Pancreas (tissue), 10 donors: ENCODE results near the gene ALLC. TPM values are rescaled to one million over a fixed set of nuclear protein-coding genes. Genes with fewer than 3 reads are reported as not detected.

ENCODE experiments used
- ATAC-seq, 4 donors: fragments of 200-7000 bp; cut with Tn5 transposase; one replicate each; pipeline versions ENCODE4 v1.8.0 to v1.9.1; 2020; ENCODE audit warnings: mild to moderate bottlenecking in 4 of 4, moderate library complexity in 4 of 4
- DNase-seq, 6 donors: peaks; one replicate each; pipeline ENCODE4 v3.0.0-alpha.2; 2020
- FAIRE-seq: peaks from 2 replicates; lab custom pipeline; 2012; peaks lifted over from hg19 to GRCh38; lab: Jason Lieb, UNC
- H3K27ac ChIP-seq, 4 donors: fragments of 200-600 bp; sonication (generic); 1 replicate in 3 of 4; 2 replicates in 1 of 4; pipeline versions ENCODE4 v1.5.0 to v1.8.0; 2020
- H3K27me3 ChIP-seq, 4 donors: fragments of 200-600 bp; one replicate each; pipeline ENCODE4 v1.8.0; 2021
- H3K36me3 ChIP-seq, 3 donors: fragments of 200-600 bp; sonication (generic) in 1 of 3; one replicate each; pipeline versions ENCODE4 v1.5.0 to v1.8.0; 2020 to 2021
- H3K4me1 ChIP-seq, 3 donors: fragments of 200-600 bp; one replicate each; pipeline ENCODE4 v1.8.0; 2021
- H3K4me3 ChIP-seq, 4 donors: fragments of 200-600 bp; sonication (generic) in 2 of 4; one replicate each; pipeline versions ENCODE4 v1.5.0 to v1.8.0; 2020 to 2021
- H3K9me3 ChIP-seq, 4 donors: fragments of 200-600 bp; one replicate each; pipeline ENCODE4 v1.8.0; 2021
- CTCF ChIP-seq, 4 donors: fragments of 200-600 bp; sonication (generic) in 3 of 4; IDR thresholded peaks; one replicate each; pipeline versions ENCODE4 v1.5.0 to v1.8.0; 2021; ENCODE audit warnings: antibody characterized with exemption in 4 of 4
- WGBS, 2 donors: extraction: QIAGEN DNeasy Blood & Tissue Kit; methylation state at CpG; one replicate each; pipeline ENCODE4 v1.1.7; 2013; 5-methylcytosine and 5-hydroxymethylcytosine counted together
- intact Hi-C, 3 donors: fragments of 100-400 bp; cut with DNase I; formaldehyde crosslinking; loops; one replicate each; pipeline versions ENCODE4 v1.11.1 to v1.14.2; 2022
- polyA plus RNA-seq, 2 donors: library from polyadenylated mRNA; stranded (reverse); fragments of 200-250 nt; gene quantifications; one replicate each; pipeline ENCODE4 v1.2.3, GENCODE V29; 2013
- total RNA-seq, 6 donors: library from RNA; stranded (reverse); fragmentation: NEBNext Ultra II Directional in 4 of 6; extraction: Animal tissue kit (Norgen Biotek cat#: 25700) in 4 of 6; gene quantifications; one replicate each; pipeline versions ENCODE4 v1.2.1 to v1.2.4, GENCODE V29; 2021 to 2023
- donor health status: healthy with polysubstance abuse.
- donor health status: DM: no; HTN: no; CAD: no; lungs with moderate emphysema.
- donor health status: DM: no; HTN: no; CAD: no.
- donor health status: control.
- donor health status: control.
- donor health status: Bipolar disorder and iron deficiency.
- donor health status: DM: yes; HTN: yes; CAD: no.
- donor health status: DM: no; HTN: no; CAD: no.
- donor health status: DM: no; HTN: no; CAD: no.
- donor health status: DM: yes; HTN: yes; CAD: no.

ALLC gene
- total and polyA plus RNA-seq, 8 donors: 0.68 to 0.75 TPM; not detected in 6

GRCh38 chr2:3705782-3706181, 47.8 kb downstream of the ALLC start:
- Histone ChIP-seq H3K36me3 (no peaks in the 10 kb centered on the region), H3K27me3 (peaks cover 0 to 23% (median 0%) of the 10 kb centered on the region in 4 donors), H3K27ac (no peak overlapping the region), H3K4me1 (no peaks in the 10 kb centered on the region), H3K9me3 (no peaks in the 10 kb centered on the region), H3K4me3 (no peak overlapping the region)
- DNase-seq: no peak
- intact Hi-C loops: no loop called here
- FAIRE-seq: no peak
- ATAC-seq: no peak
- WGBS, 2 donors: 16 to 18% methylated on average over 2 of the region's 2 CpGs
- TF ChIP-seq CTCF (IDR thresholded peaks at IDR 0.05): no peak

DNA sequence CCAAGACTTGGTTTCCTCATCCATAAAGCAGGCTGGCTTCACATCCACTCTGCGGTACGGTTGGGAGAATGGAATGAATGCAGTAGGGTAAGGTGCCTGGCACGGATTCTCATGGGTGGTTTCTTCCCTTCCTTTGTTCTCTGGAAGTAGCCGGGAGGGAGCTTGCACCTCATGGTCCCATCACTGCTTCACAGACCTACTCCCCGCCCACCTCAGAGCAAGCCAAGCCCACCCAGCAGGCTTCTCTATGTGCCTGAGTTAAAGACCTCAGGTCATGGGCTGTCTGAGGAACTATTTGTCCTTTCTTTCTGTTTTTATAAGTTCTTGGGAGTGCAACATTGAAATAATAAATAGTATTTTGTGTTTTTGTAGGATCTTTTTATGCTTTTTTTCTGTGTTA, 48.9 kb downstream of the ALLC start:
- no peak for FAIRE-seq
- TF ChIP-seq CTCF (IDR thresholded peaks at IDR 0.05): no peak
- ATAC-seq: no peak
- Histone ChIP-seq H3K27me3 (peaks cover 0 to 23% (median 0%) of the 10 kb centered on the region in 4 donors), H3K27ac (no peak overlapping the region), H3K36me3 (no peaks in the 10 kb centered on the region), H3K4me3 (no peak overlapping the region), H3K4me1 (no peaks in the 10 kb centered on the region), H3K9me3 (no peaks in the 10 kb centered on the region)
- intact Hi-C loops: no loop called here
- WGBS, 2 donors: 46 to 69% methylated on average over 5 of the region's 5 CpGs
- no peak for DNase-seq

GRCh38 chr2:3708576-3708975, 50.6 kb downstream of the ALLC start:
- Histone ChIP-seq H3K27ac (no peak overlapping the region), H3K4me1 (no peaks in the 10 kb centered on the region), H3K36me3 (no peaks in the 10 kb centered on the region), H3K27me3 (peaks cover 0 to 15% (median 0%) of the 10 kb centered on the region in 4 donors), H3K9me3 (no peaks in the 10 kb centered on the region), H3K4me3 (no peak overlapping the region)
- intact Hi-C loops: no loop called here
- FAIRE-seq: no peak
- no peak for TF ChIP-seq CTCF (IDR thresholded peaks at IDR 0.05)
- no peak for ATAC-seq
- DNase-seq: no peak
- 78 to 79% methylated on average over 4 of the region's 4 CpGs for WGBS, 2 donors

- FAIRE-seq: no peak
Observed at GRCh38 chr2:3709225-3709624, 51.2 kb downstream of the ALLC start.

More at GRCh38 chr2:3709225-3709624, 51.2 kb downstream of the ALLC start:
- Histone ChIP-seq H3K4me1 (no peaks in the 10 kb centered on the region), H3K36me3 (no peaks in the 10 kb centered on the region), H3K27me3 (peaks cover 0 to 11% (median 0%) of the 10 kb centered on the region in 4 donors), H3K9me3 (no peaks in the 10 kb centered on the region), H3K4me3 (no peak overlapping the region), H3K27ac (no peak overlapping the region)
- no peak for DNase-seq
- intact Hi-C loops: no loop called here
- TF ChIP-seq CTCF (IDR thresholded peaks at IDR 0.05): no peak
- WGBS, 2 donors: 55 to 73% methylated on average over 6 of the region's 6 CpGs
- no peak for ATAC-seq
